Right atrium auricular region (tissue), 2 donors: Measurements from ENCODE around the gene SAMSN1. TPM values are rescaled to one million over a fixed set of nuclear protein-coding genes. Genes with fewer than 3 reads are reported as not detected.
"Not testable (repeated sequence)": the region's sequence is repeated elsewhere in the genome, so short reads cannot be mapped to it uniquely, and the experiment has no call there.

ENCODE experiments used
- DNase-seq: peaks from one replicate; pipeline ENCODE4 v3.0.0-alpha.2; 2019; ENCODE audit warnings: low spot score
- H3K27ac ChIP-seq, 2 donors: fragments of 200-600 bp; sonication (generic); 1 replicate in 1 of 2; 2 replicates in 1 of 2; pipeline ENCODE4 v1.5.1; 2016 to 2019
- H3K27me3 ChIP-seq, 2 donors: fragments of 200-600 bp; sonication (generic); one replicate each; pipeline versions ENCODE4 v1.5.1 to v1.6.0; 2017 to 2019
- H3K36me3 ChIP-seq: fragments of 200-600 bp; sonication (generic); one replicate; pipeline ENCODE4 v1.5.1; 2016
- H3K4me1 ChIP-seq, 2 donors: fragments of 200-600 bp; sonication (generic); one replicate each; pipeline versions ENCODE4 v1.5.1 to v1.6.0; 2017 to 2019
- H3K4me3 ChIP-seq, 2 donors: fragments of 200-600 bp; sonication (generic); 1 replicate in 1 of 2; 2 replicates in 1 of 2; pipeline ENCODE4 v1.5.1; 2017 to 2019; ENCODE audit warnings: mild to moderate bottlenecking in 1 of 2, moderate library complexity in 1 of 2
- H3K9me3 ChIP-seq, 2 donors: fragments of 200-600 bp; sonication (generic); one replicate each; pipeline ENCODE4 v1.5.1; 2019
- total RNA-seq, 2 donors: library from RNA; depleted of rRNA; stranded (reverse); fragments of >200 nt; gene quantifications; one replicate each; pipeline ENCODE4 v1.1.0, GENCODE V29; 2016
- TF ChIP-seq, protein P1 (sequence below), 2 donors: fragments of 200-600 bp; sonication (generic); IDR thresholded peaks; one replicate each; pipeline ENCODE4 v1.5.1; 2019; ENCODE audit warnings: antibody characterized with exemption in 2 of 2

SAMSN1 gene
- total RNA-seq, 2 donors from 2014 or later: 3.2 to 3.7 TPM

- Histone ChIP-seq H3K27ac (no peak overlapping the region), H3K4me1 (no peaks in the 10 kb centered on the region), H3K27me3 (no peaks in the 10 kb centered on the region), H3K9me3 (no peaks in the 10 kb centered on the region), H3K4me3 (no peak overlapping the region), H3K36me3 (no peaks in the 10 kb centered on the region)
- no peak for DNase-seq
- TF ChIP-seq, protein P1, sequence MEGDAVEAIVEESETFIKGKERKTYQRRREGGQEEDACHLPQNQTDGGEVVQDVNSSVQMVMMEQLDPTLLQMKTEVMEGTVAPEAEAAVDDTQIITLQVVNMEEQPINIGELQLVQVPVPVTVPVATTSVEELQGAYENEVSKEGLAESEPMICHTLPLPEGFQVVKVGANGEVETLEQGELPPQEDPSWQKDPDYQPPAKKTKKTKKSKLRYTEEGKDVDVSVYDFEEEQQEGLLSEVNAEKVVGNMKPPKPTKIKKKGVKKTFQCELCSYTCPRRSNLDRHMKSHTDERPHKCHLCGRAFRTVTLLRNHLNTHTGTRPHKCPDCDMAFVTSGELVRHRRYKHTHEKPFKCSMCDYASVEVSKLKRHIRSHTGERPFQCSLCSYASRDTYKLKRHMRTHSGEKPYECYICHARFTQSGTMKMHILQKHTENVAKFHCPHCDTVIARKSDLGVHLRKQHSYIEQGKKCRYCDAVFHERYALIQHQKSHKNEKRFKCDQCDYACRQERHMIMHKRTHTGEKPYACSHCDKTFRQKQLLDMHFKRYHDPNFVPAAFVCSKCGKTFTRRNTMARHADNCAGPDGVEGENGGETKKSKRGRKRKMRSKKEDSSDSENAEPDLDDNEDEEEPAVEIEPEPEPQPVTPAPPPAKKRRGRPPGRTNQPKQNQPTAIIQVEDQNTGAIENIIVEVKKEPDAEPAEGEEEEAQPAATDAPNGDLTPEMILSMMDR (IDR thresholded peaks at IDR 0.05): no peak
Measured at GRCh38 chr21:14495075-14495474, 51.0 kb downstream of the SAMSN1 start.

GRCh38 chr21:14494181-14494580 lies 51.9 kb downstream of the SAMSN1 start:
- not testable (repeated sequence) for DNase-seq, H3K36me3 ChIP-seq, H3K27ac ChIP-seq, H3K27me3 ChIP-seq, H3K4me1 ChIP-seq, H3K9me3 ChIP-seq, H3K4me3 ChIP-seq

GRCh38 chr21:14493731-14494130 lies 52.4 kb downstream of the SAMSN1 start:
- H3K4me3 ChIP-seq: no peak overlapping the region

GRCh38 chr21:14492931-14493330 lies 53.2 kb downstream of the SAMSN1 start:
- no peak overlapping the region for H3K4me3 ChIP-seq
- no peaks in the 10 kb centered on the region for H3K27me3 ChIP-seq
- no peak overlapping the region for H3K27ac ChIP-seq
- no peaks in the 10 kb centered on the region for H3K9me3 ChIP-seq
- H3K36me3 ChIP-seq: no peaks in the 10 kb centered on the region
- DNase-seq: no peak
- TF ChIP-seq, protein P1 (IDR thresholded peaks at IDR 0.05): no peak
- H3K4me1 ChIP-seq: no peaks in the 10 kb centered on the region

More at GRCh38 chr21:14493731-14494130, 52.4 kb downstream of the SAMSN1 start:
- H3K36me3 ChIP-seq: no peaks in the 10 kb centered on the region
- no peaks in the 10 kb centered on the region for H3K9me3 ChIP-seq
- DNase-seq: no peak
- no peaks in the 10 kb centered on the region for H3K4me1 ChIP-seq
- H3K27me3 ChIP-seq: no peaks in the 10 kb centered on the region
- H3K27ac ChIP-seq: no peak overlapping the region
- TF ChIP-seq, protein P1 (IDR thresholded peaks at IDR 0.05): no peak

- Histone ChIP-seq H3K27ac (no peak overlapping the region), H3K9me3 (no peaks in the 10 kb centered on the region), H3K36me3 (no peaks in the 10 kb centered on the region), H3K4me3 (no peak overlapping the region), H3K4me1 (no peaks in the 10 kb centered on the region), H3K27me3 (no peaks in the 10 kb centered on the region)
- no peak for DNase-seq
- TF ChIP-seq, protein P1 (IDR thresholded peaks at IDR 0.05): no peak
Measured at GRCh38 chr21:14491269-14491681, 54.8 kb downstream of the SAMSN1 start.

DNA sequence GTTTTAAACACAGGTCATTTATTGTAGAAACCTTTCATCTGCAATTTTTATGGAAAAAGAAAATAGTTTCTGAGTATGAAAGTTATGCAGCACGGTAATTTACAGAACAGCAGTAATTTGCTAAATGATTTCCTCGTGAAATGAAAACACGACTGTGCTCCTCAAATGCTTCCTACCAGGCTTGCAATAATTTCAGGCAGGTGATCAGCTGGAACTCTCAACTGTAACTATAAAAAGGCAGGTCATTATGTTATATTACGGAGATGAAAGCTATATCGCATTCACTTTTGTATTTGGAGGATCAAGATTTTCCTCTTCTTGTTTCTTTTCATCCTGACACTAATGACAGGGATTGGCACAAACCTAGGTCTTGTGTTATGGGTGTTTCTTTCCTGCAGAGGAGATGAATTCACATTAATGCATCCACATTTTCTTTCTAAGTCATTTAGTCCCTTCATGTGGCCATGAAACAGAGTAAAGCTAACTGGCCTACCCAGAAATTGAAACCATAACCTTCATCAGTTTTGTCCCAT lies 57.4 kb downstream of the SAMSN1 start:
- Histone ChIP-seq H3K4me1 (no peaks in the 10 kb centered on the region), H3K27ac (no peak overlapping the region), H3K27me3 (no peaks in the 10 kb centered on the region), H3K4me3 (no peak overlapping the region), H3K36me3 (no peaks in the 10 kb centered on the region), H3K9me3 (no peaks in the 10 kb centered on the region)
- DNase-seq: no peak
- TF ChIP-seq, protein P1 (IDR thresholded peaks at IDR 0.05): no peak
